Muscle of leg (tissue), 11 donors: ENCODE measurements around the gene LRP8. TPM values are rescaled to one million over a fixed set of nuclear protein-coding genes. Genes with fewer than 3 reads are reported as not detected.
A peak's percentile ranks its signal among the peaks of the same experiment; 100 is the strongest.

Source experiments
- DNase-seq: peaks from one replicate; pipeline ENCODE4 v3.0.0; 2013
- H3K27ac ChIP-seq: one replicate; pipeline ENCODE4 v1.5.1; 2013; ENCODE audit warnings: mild to moderate bottlenecking, low read length, control low read depth
- H3K27me3 ChIP-seq: one replicate; pipeline ENCODE4 v1.6.1; 2013; ENCODE audit warnings: low read length; ENCODE audit not compliant: control insufficient read depth, insufficient read depth
- H3K36me3 ChIP-seq: one replicate; pipeline ENCODE4 v1.6.1; 2013; ENCODE audit warnings: low read length; ENCODE audit not compliant: control insufficient read depth, insufficient read depth
- H3K4me1 ChIP-seq: one replicate; pipeline ENCODE4 v1.6.1; 2013; ENCODE audit warnings: low read length; ENCODE audit not compliant: control insufficient read depth, insufficient read depth
- H3K4me3 ChIP-seq: one replicate; pipeline ENCODE4 v1.5.1; 2013; ENCODE audit warnings: low read length, control low read depth
- H3K9me3 ChIP-seq: replicated peaks from 2 replicates; pipeline ENCODE4 v1.6.1; 2013; ENCODE audit warnings: low read depth, low read length; ENCODE audit not compliant: control insufficient read depth
- WGBS: methylation state at CpG from one replicate; pipeline ENCODE4 v1.1.5; 2013; ENCODE audit warnings: missing lambda C conversion rate; ENCODE audit not compliant: insufficient coverage; 5-methylcytosine and 5-hydroxymethylcytosine counted together
- polyA plus RNA-seq, 8 donors: library from polyadenylated mRNA; unstranded; fragments of 120-200 nt; gene quantifications; one replicate each; pipeline versions ENCODE4 v1.2.1 to v1.2.3, GENCODE V29; 2013; ENCODE audit warnings: inconsistent platforms in 1 of 8, low replicate concordance in 1 of 8; ENCODE audit not compliant: insufficient read length in 8 of 8, insufficient read depth in 1 of 8
- total RNA-seq: library from RNA; stranded (reverse); fragments of 120-200 nt; gene quantifications from one replicate; pipeline ENCODE4 v1.2.4, GENCODE V29; 2013

Gene LRP8
- total and polyA plus RNA-seq, 9 donors, result 2.8 to 6.9 (median 4.2) TPM

DNA sequence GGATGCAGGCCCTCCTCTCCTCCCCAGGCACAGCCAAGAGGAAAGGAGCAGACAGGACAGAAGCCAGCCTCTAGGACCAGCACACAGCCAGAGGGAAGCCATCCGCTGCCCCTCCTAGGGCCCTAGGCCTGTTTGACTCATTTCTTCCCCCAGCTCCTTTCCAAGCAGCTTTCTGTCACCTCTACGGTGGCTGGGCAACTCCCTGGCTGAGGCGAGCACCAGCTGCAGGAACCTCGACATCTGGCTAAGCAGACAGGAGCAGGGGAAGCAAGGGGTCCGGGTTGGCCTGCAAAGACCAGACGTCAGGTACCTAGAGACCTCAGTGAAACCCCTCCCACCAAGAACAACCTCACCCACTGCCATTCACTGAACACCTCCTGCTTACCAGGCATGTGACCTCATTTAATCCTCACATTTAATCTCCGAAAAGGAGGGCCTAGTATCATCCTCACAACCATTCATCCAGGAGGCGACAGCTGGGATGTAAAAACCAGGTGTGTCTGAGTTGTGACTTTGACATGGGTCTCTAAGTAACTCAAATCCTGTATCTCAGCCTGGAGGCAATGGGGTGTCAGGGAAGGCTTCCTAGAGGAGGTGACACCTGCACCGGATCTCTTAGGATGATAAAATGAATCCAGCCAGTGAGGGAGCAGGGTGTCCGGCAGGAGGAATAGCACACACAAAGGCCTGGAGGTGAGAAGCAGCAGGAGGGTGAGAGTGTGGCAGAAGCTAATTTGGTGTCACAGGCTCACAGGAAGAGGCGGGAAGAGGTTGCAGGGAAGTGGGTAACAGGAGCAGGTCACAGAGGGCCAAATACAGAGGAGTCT, 5.9 kb downstream of the LRP8 start:
- no peaks in the 10 kb centered on the region for H3K36me3 ChIP-seq
- no peak overlapping the region for H3K4me3 ChIP-seq
- WGBS, result 58% methylated on average over 6 of the region's 11 CpGs
- peaks cover 52% of the 10 kb centered on the region for H3K4me1 ChIP-seq
- no peak for DNase-seq
- peaks cover 16% of the 10 kb centered on the region for H3K27me3 ChIP-seq
- H3K9me3 ChIP-seq, result no peaks in the 10 kb centered on the region
- H3K27ac ChIP-seq, result no peak overlapping the region

DNA sequence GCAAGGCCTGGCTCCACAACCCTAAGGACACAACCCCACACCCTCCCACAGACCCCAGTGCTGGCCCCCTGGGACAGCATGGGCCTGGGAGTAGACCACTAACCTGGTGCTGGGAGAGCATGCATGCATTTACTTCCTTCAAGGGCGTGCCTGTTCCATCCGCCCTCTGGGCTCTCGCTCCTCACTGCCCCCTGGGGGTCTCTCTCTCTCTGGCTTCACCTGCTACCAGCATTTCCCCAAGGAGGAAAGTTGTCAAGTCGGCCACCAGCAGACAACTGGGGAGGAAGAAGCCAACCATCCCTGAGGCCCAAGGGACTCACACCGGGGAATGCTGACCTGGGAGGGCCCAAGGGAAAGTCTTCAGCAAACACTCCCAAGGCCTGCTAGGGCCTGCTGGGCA, 6.5 kb downstream of the LRP8 start:
- 40% methylated on average over 2 of the region's 5 CpGs for WGBS
- no peak overlapping the region for H3K4me3 ChIP-seq
- H3K4me1 ChIP-seq, result peaks cover 52% of the 10 kb centered on the region
- no peak overlapping the region for H3K27ac ChIP-seq
- peaks cover 10% of the 10 kb centered on the region for H3K27me3 ChIP-seq
- no peaks in the 10 kb centered on the region for H3K36me3 ChIP-seq
- H3K9me3 ChIP-seq, result no peaks in the 10 kb centered on the region
- no peak for DNase-seq

DNA sequence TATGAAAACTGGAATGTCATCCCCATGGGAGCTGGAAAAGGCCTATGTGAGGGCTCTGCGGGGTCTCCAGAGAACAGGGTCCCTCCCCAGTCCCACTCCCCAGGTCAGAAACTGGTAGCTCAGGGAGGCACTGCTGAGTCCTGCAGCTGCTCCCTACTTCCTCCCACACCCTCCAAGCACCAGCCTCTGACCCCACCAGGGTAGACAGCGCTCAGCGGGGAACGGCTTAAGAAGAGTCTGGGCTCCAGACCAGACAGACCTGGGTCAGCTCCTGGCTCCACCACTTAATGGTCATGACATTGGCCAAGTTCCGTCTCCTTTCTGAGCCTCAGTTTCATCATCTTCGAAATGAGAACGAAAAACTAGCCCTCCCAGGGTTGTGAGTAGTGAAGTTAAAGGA, 7.2 kb downstream of the LRP8 start:
- peaks cover 5% of the 10 kb centered on the region for H3K27me3 ChIP-seq
- H3K27ac ChIP-seq, result no peak overlapping the region
- no peaks in the 10 kb centered on the region for H3K9me3 ChIP-seq
- H3K4me1 ChIP-seq, result peaks cover 52% of the 10 kb centered on the region
- no peaks in the 10 kb centered on the region for H3K36me3 ChIP-seq
- no peak for DNase-seq
- 83% methylated on average over 6 of the region's 7 CpGs for WGBS
- no peak overlapping the region for H3K4me3 ChIP-seq

DNA sequence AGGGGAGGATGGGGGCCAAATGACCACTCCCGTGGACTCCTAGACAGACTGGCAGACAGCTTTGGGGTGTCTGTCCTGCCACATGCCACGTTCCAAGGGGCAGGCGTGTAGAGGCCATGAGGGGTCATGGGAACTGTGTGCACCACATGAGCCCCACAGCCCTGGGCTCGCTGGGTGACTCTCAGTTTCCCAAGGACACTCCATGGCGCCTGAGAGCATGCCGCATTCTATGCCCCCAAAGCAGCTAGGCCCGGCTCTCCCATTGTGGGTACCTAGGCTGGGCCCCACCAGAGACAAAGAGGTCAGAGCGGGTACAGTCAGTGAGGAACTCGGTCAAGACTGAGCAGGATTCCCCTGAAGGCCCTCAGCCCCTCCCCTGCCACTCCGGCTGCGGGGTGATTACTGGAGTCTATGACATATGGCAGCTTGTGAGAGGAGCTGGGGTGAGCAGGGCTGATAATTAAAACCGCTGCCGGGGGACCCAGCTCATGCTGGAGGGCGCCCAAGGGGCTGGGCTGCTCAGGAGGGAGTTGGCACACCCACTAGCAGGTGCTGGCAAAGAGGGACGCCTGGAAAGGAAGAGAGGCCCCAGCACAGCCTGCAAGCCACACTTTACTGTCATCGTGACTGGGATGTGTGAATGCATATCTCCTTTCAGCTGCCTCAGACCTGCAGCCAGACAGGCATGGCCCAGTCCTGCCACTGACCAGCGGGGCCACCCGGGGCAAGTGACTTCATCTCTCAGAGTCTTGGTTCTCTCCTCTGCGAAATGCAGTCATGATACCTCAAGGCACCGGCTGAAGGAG, 8.4 kb downstream of the LRP8 start:
- Histone ChIP-seq H3K36me3 (no peaks in the 10 kb centered on the region), H3K9me3 (no peaks in the 10 kb centered on the region), H3K4me1 (peaks cover 50% of the 10 kb centered on the region), H3K4me3 (no peak overlapping the region), H3K27me3 (peaks cover under 1% of the 10 kb centered on the region), H3K27ac (peak overlapping the region; percentile 67)
- DNase-seq, result peak; percentile 70
- 75% methylated on average over 18 of the region's 20 CpGs for WGBS

DNA sequence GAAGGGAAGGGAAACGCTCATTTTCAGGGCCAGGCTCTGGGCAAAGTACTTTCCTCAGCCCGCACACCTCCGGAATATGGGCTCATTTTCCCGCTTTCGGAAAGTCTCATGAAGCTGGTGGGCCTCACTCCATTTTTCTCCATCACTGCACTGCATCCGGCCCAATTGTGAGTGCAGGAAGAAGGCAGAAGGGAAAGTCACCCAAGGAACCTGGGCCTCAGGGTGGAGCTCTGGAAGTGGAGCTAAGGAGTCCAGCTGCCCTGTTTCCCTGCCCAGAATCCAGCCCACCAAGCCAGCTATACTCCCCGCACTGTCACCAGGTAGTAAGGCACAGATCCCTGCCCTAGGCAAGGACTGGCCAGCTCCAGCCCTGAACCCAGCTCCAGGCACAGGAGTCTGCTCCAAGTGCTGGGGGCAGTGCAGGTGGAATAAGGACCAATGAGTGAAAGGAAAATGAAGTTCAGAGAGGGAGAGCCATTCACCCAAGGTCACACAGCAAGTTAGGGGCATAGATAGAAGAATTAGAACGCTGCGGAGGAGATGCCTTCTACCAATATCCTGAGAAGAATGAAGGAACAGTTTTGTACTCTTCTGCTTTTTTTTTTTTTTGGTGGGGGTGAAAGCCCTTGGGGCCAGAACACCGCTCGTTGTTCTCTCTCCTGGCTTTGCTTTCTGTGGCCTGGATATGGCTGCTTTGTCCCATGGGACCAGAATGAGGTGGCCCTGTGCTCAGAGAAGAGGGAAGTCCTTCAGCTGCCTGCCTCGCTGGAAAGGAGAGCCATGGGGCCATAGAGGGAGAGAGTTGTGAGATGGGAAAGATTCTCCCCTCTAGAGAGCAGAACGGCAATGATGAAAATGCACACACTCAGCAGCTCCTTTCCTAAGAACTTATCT, 10.0 kb downstream of the LRP8 start:
- peaks cover 50% of the 10 kb centered on the region for H3K4me1 ChIP-seq
- H3K27ac ChIP-seq, result peak overlapping the region; percentile 71
- no peak overlapping the region for H3K4me3 ChIP-seq
- no peaks in the 10 kb centered on the region for H3K9me3 ChIP-seq
- DNase-seq, result no peak
- no peaks in the 10 kb centered on the region for H3K27me3 ChIP-seq
- no peaks in the 10 kb centered on the region for H3K36me3 ChIP-seq
- 72% methylated on average over 8 of the region's 13 CpGs for WGBS

DNA sequence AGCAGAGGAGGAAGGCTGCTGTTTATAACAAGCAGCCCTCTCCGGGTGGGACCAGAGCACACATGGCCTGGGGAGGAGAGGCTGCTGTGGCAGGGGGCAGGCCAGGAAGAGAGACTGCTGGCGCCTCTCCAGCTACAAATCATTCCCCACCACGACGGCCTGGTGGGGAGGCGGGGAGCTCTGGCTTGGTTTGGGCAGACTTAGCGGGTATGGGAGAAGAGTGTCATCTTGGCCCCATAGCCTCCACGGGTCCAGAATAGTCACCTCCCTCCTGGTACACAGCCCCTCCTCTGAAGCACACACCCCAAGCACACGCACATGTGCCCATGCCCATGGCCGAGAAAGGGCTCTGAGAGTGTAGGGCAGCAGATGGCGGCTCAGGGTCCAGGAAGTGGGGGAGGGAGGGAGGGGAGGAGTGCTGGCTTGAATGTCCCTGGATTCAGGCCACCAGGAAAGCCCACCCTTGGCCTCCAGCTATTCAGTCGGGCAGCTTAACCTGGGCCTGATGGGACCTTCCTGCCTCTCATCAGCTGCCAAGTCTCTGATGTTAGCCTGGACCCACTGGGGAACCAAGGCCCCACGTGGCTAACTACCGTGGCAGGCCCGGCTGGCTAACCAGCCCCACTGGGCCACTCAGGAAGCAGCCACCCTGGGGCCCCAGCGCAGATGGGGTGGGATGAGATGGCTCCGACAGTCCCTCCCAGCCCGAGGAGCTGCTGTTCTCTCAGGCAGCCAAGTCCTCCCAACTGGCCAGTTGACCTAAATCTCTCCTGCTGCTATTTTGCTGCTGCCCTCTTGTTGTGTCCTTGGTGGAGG, 10.9 kb downstream of the LRP8 start:
- Histone ChIP-seq H3K4me3 (no peak overlapping the region), H3K27me3 (no peaks in the 10 kb centered on the region), H3K36me3 (no peaks in the 10 kb centered on the region), H3K9me3 (no peaks in the 10 kb centered on the region), H3K27ac (peak overlapping the region; percentile 71), H3K4me1 (peaks cover 52% of the 10 kb centered on the region)
- peak; percentile 62 for DNase-seq
- WGBS, result 9% methylated on average over 8 of the region's 17 CpGs

DNA sequence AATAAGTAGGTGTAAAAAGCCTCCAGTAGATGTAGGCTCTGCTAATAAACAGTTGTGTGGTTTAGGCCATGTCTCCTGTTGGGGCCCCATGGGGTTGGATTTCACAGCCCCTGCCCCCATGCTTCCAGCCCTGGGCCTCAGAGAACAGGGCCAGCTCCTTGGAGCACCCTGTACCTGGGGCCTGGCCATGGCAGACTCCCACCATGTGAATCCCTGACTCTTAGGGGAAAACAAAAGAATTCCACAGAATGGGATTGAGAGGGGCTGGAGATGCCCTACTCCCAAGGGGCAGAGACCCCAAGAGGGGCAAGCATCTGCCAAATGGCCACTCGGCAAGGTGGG, 11.5 kb downstream of the LRP8 start:
- Histone ChIP-seq H3K4me1 (peaks cover 57% of the 10 kb centered on the region), H3K36me3 (no peaks in the 10 kb centered on the region), H3K27ac (peak overlapping the region; percentile 59), H3K4me3 (no peak overlapping the region), H3K27me3 (no peaks in the 10 kb centered on the region), H3K9me3 (no peaks in the 10 kb centered on the region)
- WGBS, result 40% methylated on average over 1 of the region's 1 CpG
- no peak for DNase-seq

DNA sequence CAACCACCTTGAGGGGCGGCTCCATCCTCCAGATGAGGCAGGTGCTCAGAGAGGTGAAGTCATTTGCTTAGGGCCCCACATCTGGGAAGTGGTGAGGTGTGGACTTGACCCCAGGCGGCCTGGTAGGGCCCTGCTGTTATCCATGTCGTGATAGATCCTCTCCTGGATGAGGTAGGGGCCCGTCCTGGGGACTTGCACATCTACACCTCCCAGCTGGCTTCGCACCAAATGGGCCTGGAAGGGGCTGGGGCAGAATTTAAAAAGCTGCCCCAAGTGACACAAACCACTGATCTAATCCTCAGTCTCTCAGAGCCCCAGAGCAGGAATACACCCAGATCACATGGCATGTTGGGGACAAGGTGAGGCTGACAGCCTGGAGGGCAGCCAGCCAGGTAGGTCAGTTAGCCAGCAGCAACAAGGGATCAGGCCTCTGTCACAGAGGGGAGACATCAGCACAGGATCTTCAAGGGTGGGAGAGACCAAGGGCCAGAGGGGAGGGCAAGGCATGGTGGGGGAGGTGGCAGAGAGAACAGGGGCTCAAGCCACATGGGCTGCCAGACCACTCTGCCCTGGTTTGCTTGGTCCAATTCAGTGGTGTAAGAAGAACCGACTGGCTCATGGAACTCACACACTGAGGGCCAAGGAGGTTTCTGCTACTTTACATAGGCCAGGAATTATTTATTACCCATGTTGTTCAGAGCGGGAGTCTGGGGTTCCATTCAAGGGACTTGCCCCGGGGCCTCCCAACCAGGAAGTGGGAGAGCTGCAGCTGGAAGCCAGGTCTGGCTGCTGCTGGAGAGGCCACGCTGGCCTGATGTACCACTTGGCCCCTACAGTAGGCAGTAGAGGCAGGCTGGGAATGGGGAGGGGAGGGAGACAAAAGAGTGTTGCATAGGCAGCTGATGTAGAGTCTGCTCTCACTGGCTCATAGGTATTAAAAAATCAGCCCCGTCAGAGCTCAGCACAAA, 12.1 kb downstream of the LRP8 start:
- Histone ChIP-seq H3K27me3 (no peaks in the 10 kb centered on the region), H3K9me3 (no peaks in the 10 kb centered on the region), H3K4me1 (peaks cover 60% of the 10 kb centered on the region), H3K27ac (peak overlapping the region; percentile 59), H3K36me3 (no peaks in the 10 kb centered on the region), H3K4me3 (no peak overlapping the region)
- 58% methylated on average over 8 of the region's 10 CpGs for WGBS
- DNase-seq, result peak; percentile 44
